ENCODE results near the gene PHKG2. TPM values are rescaled to one million over a fixed set of nuclear protein-coding genes. Genes with fewer than 3 reads are reported as not detected.

Gene PHKG2
- total RNA-seq, 4 donors from 2014 or later: 25.2 to 34.0 (median 29.4) TPM

GRCh38 chr16:30728321-30728720 is 19.9 kb upstream of the PHKG2 start:
- no peak for TF ChIP-seq CTCF (IDR thresholded peaks at IDR 0.05)
- ATAC-seq (ENCODE audit: low FRiP score) (no peak), DNase-seq (ENCODE audit: low spot score) (no peak)

- no peak for ATAC-seq (ENCODE audit: low FRiP score)
- no peak for DNase-seq (ENCODE audit: low spot score)
- no peak for TF ChIP-seq CTCF (IDR thresholded peaks at IDR 0.05)
These were observed 19.1 kb upstream of the PHKG2 start for GRCh38 chr16:30728899-30729672.

GRCh38 chr16:30731411-30731810 is 16.8 kb upstream of the PHKG2 start:
- TF ChIP-seq CTCF (IDR thresholded peaks at IDR 0.05): no peak
- DNase-seq (ENCODE audit: low spot score) (no peak), ATAC-seq (ENCODE audit: low FRiP score) (no peak)

- DNase-seq (ENCODE audit: low spot score) (no peak), ATAC-seq (ENCODE audit: low FRiP score) (no peak)
- no peak for TF ChIP-seq CTCF (IDR thresholded peaks at IDR 0.05)
These were observed 11.0 kb upstream of the PHKG2 start for GRCh38 chr16:30736995-30737793.

- TF ChIP-seq CTCF (IDR thresholded peaks at IDR 0.05): no peak
- DNase-seq (ENCODE audit: low spot score) (no peak), ATAC-seq (ENCODE audit: low FRiP score) (no peak)
These were observed 10.2 kb upstream of the PHKG2 start for GRCh38 chr16:30737794-30738648.

GRCh38 chr16:30738984-30739951 is 9.0 kb upstream of the PHKG2 start:
- ATAC-seq (ENCODE audit: low FRiP score) (no peak), DNase-seq (ENCODE audit: low spot score) (no peak)
- TF ChIP-seq CTCF (IDR thresholded peaks at IDR 0.05): no peak

Measured in omental fat pad (tissue), 4 donors.